ENCODE results near the gene EYA4.

GRCh38 chr6:133499662-133500061, 258.5 kb downstream of the EYA4 start:
- no peak for TF ChIP-seq POLR2AphosphoS5 (IDR thresholded peaks at IDR 0.05)
- TF ChIP-seq POLR2A (IDR thresholded peaks at IDR 0.05): no peak
